Measurements from ENCODE around the gene UTP18. TPM values are rescaled to one million over a fixed set of nuclear protein-coding genes. Genes with fewer than 3 reads are reported as not detected.

The UTP18 gene
- total RNA-seq, result 10 to 100 TPM in 5 of 6 donors, 1 to 10 TPM in 1; 9.9 to 18.3 (median 13.9) TPM
- 10 to 100 TPM in 1 of 2 donors, 1 to 10 TPM in 1; 8.8 to 20.8 TPM for polyA plus RNA-seq

- H3K36me3 ChIP-seq, result peaks cover 0 to 1% (median 0%) of the 10 kb centered on the region in 3 donors
- ATAC-seq, result peak; percentile 91 to 97 (median 93)
- intact Hi-C loops (cut with DNase I), result no loop called here
- peak within 1 kb of the TSS; percentile 94 to 98 (median 97) for H3K27ac ChIP-seq
- TF ChIP-seq CTCF (IDR thresholded peaks at IDR 0.05), result no peak
- DNase-seq, result peak; percentile 96 to 99 (median 98)
- no peaks in the 10 kb centered on the region for H3K27me3 ChIP-seq
- peaks cover 11 to 43% (median 34%) of the 10 kb centered on the region in 3 donors for H3K4me1 ChIP-seq
- 0 to 1% methylated on average over 83 to 93 of the region's 93 CpGs for WGBS, 2 donors
- H3K4me3 ChIP-seq, result peak within 1 kb of the TSS; percentile 76 to 91 (median 88)
- H3K9me3 ChIP-seq, result no peaks in the 10 kb centered on the region
- no peak for FAIRE-seq
Observed at GRCh38 chr17:51260237-51261023, at the start of gene UTP18. UTP18 (plus strand) TSS chr17:51260546; CDS start chr17:51260585, 39 bp downstream.

- H3K36me3 ChIP-seq, result peaks cover 0 to 34% (median 3%) of the 10 kb centered on the region in 3 donors
- ATAC-seq (no peak), DNase-seq (no peak), FAIRE-seq (no peak)
- intact Hi-C loops (cut with DNase I), result no loop called here
- 97 to 100% methylated on average over 1 of the region's 1 CpG for WGBS, 2 donors
- H3K27me3 ChIP-seq, result no peaks in the 10 kb centered on the region
- H3K4me3 ChIP-seq, result no peak overlapping the region
- no peaks in the 10 kb centered on the region for H3K9me3 ChIP-seq
- no peaks in the 10 kb centered on the region for H3K4me1 ChIP-seq
- no peak for TF ChIP-seq CTCF (IDR thresholded peaks at IDR 0.05)
- no peak overlapping the region for H3K27ac ChIP-seq
Observed at GRCh38 chr17:51214920-51215319, 45.4 kb upstream of the UTP18 start.

GRCh38 chr17:51217946-51218345 lies 42.4 kb upstream of the UTP18 start:
- H3K36me3 ChIP-seq, result peaks cover 0 to 30% (median 2%) of the 10 kb centered on the region in 3 donors
- H3K9me3 ChIP-seq, result no peaks in the 10 kb centered on the region
- no peak overlapping the region for H3K27ac ChIP-seq
- no peaks in the 10 kb centered on the region for H3K4me1 ChIP-seq
- no peak overlapping the region for H3K4me3 ChIP-seq
- no peak for TF ChIP-seq CTCF (IDR thresholded peaks at IDR 0.05)
- ATAC-seq, result no peak
- WGBS, 2 donors, result 81 to 85% methylated on average over 1 of the region's 1 CpG
- intact Hi-C loops (cut with DNase I), result no loop called here
- no peak for DNase-seq
- no peaks in the 10 kb centered on the region for H3K27me3 ChIP-seq
- FAIRE-seq, result no peak

GRCh38 chr17:51221322-51221721 lies 39.0 kb upstream of the UTP18 start:
- intact Hi-C loops (cut with DNase I), result no loop called here
- WGBS, 2 donors, result 78 to 79% methylated on average over 4 of the region's 4 CpGs
- DNase-seq, result no peak
- no peak for TF ChIP-seq CTCF (IDR thresholded peaks at IDR 0.05)
- Histone ChIP-seq H3K9me3 (no peaks in the 10 kb centered on the region), H3K27ac (no peak overlapping the region), H3K4me3 (no peak overlapping the region), H3K4me1 (peaks cover 0 to 15% (median 13%) of the 10 kb centered on the region in 3 donors), H3K36me3 (peaks cover 0 to 18% (median 0%) of the 10 kb centered on the region in 3 donors), H3K27me3 (no peaks in the 10 kb centered on the region)
- no peak for FAIRE-seq
- no peak for ATAC-seq
